ENCODE data around the gene HLA-DMA.

HLA-DMA gene

GRCh38 chr6:32974016-32974333 lies 21.1 kb upstream of the HLA-DMA start:
- no peak for TF ChIP-seq CTCF (conservative IDR thresholded peaks at IDR 0.05; ENCODE audit: low read length)
- DNase-seq (ENCODE audit: low read depth): peak; percentile 44
- peak overlapping the region; percentile 96 for H3K4me3 ChIP-seq (ENCODE audit: low read length)

- peak; percentile 31 for DNase-seq (ENCODE audit: low read depth)
- peak overlapping the region; percentile 96 for H3K4me3 ChIP-seq (ENCODE audit: low read length)
- no peak for TF ChIP-seq CTCF (conservative IDR thresholded peaks at IDR 0.05; ENCODE audit: low read length)
These were observed 20.5 kb upstream of the HLA-DMA start for GRCh38 chr6:32973144-32974015.

GRCh38 chr6:32972353-32973143 lies 19.7 kb upstream of the HLA-DMA start:
- peak overlapping the region; percentile 96 for H3K4me3 ChIP-seq (ENCODE audit: low read length)
- no peak for TF ChIP-seq CTCF (conservative IDR thresholded peaks at IDR 0.05; ENCODE audit: low read length)
- no peak for DNase-seq (ENCODE audit: low read depth)

- peak overlapping the region; percentile 97 for H3K4me3 ChIP-seq (ENCODE audit: low read length)
- no peak for TF ChIP-seq CTCF (conservative IDR thresholded peaks at IDR 0.05; ENCODE audit: low read length)
- peak; percentile 100 for DNase-seq (ENCODE audit: low read depth)
These were observed 18.9 kb upstream of the HLA-DMA start for GRCh38 chr6:32971581-32972352.

GRCh38 chr6:32971242-32971580 lies 18.3 kb upstream of the HLA-DMA start:
- peak overlapping the region; percentile 97 for H3K4me3 ChIP-seq (ENCODE audit: low read length)
- no peak for DNase-seq (ENCODE audit: low read depth)
- TF ChIP-seq CTCF (conservative IDR thresholded peaks at IDR 0.05; ENCODE audit: low read length): no peak

- no peak for TF ChIP-seq CTCF (conservative IDR thresholded peaks at IDR 0.05; ENCODE audit: low read length)
- peak overlapping the region; percentile 97 for H3K4me3 ChIP-seq (ENCODE audit: low read length)
- peak; percentile 94 for DNase-seq (ENCODE audit: low read depth)
These were observed 17.7 kb upstream of the HLA-DMA start for GRCh38 chr6:32970413-32971241.

Data from AG10803 (cell line).